Cardiac muscle cell (in vitro differentiated cells and primary cell): Measurements from ENCODE around the gene HIVEP3. TPM values are rescaled to one million over a fixed set of nuclear protein-coding genes. Genes with fewer than 3 reads are reported as not detected.

Source experiments
- DNase-seq, 2 donors: peaks; one replicate each; pipeline versions ENCODE4 v3.0.0 to v3.0.0-alpha.2; 2010 to 2017; ENCODE audit warnings: low read depth in 1 of 2, low spot score in 1 of 2
- H3K27ac ChIP-seq: fragments of 200-600 bp; sonication (generic); 2 replicates; pipeline ENCODE4 v1.5.1; 2016
- H3K27me3 ChIP-seq: fragments of 200-600 bp; sonication (generic); 2 replicates; pipeline ENCODE4 v1.6.0; 2016; ENCODE audit warnings: control low read depth
- H3K36me3 ChIP-seq: fragments of 200-600 bp; sonication (generic); 2 replicates; pipeline ENCODE4 v1.5.1; 2016; ENCODE audit warnings: control low read depth
- H3K4me1 ChIP-seq: fragments of 200-600 bp; sonication (generic); 2 replicates; pipeline ENCODE4 v1.8.1; 2017; ENCODE audit warnings: low read depth, mild to moderate bottlenecking, mixed run types
- H3K4me3 ChIP-seq: fragments of 200-600 bp; sonication (generic); 2 replicates; pipeline ENCODE4 v1.5.1; 2016; ENCODE audit warnings: mild to moderate bottlenecking
- H3K9me3 ChIP-seq: fragments of 200-600 bp; sonication (generic); 2 replicates; pipeline ENCODE4 v1.5.1; 2017; ENCODE audit warnings: low read depth, mild to moderate bottlenecking, control low read depth
- CTCF ChIP-seq: IDR thresholded peaks from 2 replicates; pipeline ENCODE4 v1.5.1; 2012; ENCODE audit warnings: low read depth, mild to moderate bottlenecking, low read length
- polyA plus RNA-seq: library from polyadenylated mRNA; unstranded; fragments of >200 nt; fragmentation: Nextera tagmentation; extraction: Ambion mirVana; gene quantifications from 2 replicates; pipeline ENCODE4 v1.2.1, GENCODE V29; 2016
- total RNA-seq: library from RNA; depleted of rRNA; stranded (reverse); fragments of >200 nt; gene quantifications from 2 replicates; pipeline ENCODE4 v1.2.3, GENCODE V29; 2016

The HIVEP3 gene
- total and polyA plus RNA-seq, 2 experiments from 2014 or later, result 0.42 to 0.62 TPM

GRCh38 chr1:41679531-41679930 is 239.2 kb downstream of the HIVEP3 start:
- no peak overlapping the region for H3K4me3 ChIP-seq
- H3K27ac ChIP-seq, result no peak overlapping the region
- no peaks in the 10 kb centered on the region for H3K4me1 ChIP-seq

DNA sequence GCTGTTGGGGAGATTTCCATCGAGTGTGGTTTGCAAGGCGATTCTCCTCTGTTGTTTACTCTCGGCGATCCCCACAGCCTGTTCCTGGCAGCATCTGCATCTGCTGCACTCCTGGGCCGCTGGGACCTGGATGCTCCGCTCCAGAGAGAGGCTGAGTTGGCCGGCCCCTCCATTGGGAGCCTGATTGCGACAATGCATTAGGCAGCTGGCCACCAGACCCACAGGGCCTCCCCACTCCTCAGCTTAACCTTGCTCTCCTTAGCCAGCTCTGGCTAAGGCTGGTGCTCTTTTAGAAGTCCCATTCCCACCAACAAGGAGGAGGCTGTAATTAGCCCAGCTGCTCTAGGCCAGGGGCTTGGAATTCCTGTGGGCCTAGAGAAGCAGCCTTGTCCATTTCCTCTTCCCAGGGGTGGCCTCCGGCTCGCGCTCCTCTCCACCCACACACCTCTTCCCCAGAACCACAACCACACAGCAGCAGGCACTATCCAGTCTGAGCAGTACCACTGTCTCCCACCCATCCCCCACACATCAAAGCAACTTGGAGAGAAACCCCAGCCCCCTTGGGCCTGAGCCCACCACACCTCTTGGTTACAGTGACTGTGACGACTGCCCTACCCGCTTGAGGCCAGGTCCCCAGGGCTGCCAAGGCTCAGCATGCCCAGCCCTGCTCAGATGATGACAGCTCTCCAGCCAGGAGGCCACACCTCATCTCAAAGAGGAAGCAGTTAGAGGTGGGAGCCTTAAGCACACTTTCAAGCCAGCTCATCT is 240.4 kb downstream of the HIVEP3 start:
- DNase-seq, result peak in 1 of 2 donors; percentile 74
- no peak for TF ChIP-seq CTCF
- no peak overlapping the region for H3K27ac ChIP-seq
- no peaks in the 10 kb centered on the region for H3K4me1 ChIP-seq
- H3K36me3 ChIP-seq, result no peaks in the 10 kb centered on the region
- H3K9me3 ChIP-seq, result no peaks in the 10 kb centered on the region
- H3K27me3 ChIP-seq, result no peaks in the 10 kb centered on the region
- no peak overlapping the region for H3K4me3 ChIP-seq

More at GRCh38 chr1:41679531-41679930, 239.2 kb downstream of the HIVEP3 start:
- DNase-seq, result no peak
- no peak for TF ChIP-seq CTCF
- H3K9me3 ChIP-seq, result no peaks in the 10 kb centered on the region
- no peaks in the 10 kb centered on the region for H3K36me3 ChIP-seq
- no peaks in the 10 kb centered on the region for H3K27me3 ChIP-seq

GRCh38 chr1:41677620-41678019 is 241.1 kb downstream of the HIVEP3 start:
- no peak for TF ChIP-seq CTCF

DNA sequence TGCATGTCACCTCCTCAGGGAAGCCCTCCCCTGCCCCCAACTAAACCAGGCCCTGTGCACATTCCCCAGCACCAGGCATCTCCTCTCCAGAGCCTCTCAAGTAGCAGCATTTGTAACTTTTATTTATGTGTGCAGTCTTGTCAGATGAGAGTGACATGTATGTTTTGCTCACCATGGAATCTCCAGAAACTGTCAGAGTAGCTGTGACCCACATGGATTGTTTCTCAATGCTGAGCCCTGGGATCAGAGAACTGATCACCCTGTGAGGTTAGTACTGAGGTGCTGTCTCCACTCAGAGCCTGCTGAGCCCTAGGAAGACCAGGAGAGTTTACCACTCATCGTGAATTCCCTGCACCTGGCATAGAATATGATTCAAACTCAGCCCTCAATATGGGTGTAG is 243.3 kb downstream of the HIVEP3 start:
- DNase-seq, result no peak
- no peaks in the 10 kb centered on the region for H3K4me1 ChIP-seq
- no peak for TF ChIP-seq CTCF
- H3K27ac ChIP-seq, result no peak overlapping the region
- H3K4me3 ChIP-seq, result no peak overlapping the region
- no peaks in the 10 kb centered on the region for H3K36me3 ChIP-seq
- no peaks in the 10 kb centered on the region for H3K9me3 ChIP-seq
- no peaks in the 10 kb centered on the region for H3K27me3 ChIP-seq

More at GRCh38 chr1:41677620-41678019, 241.1 kb downstream of the HIVEP3 start:
- H3K27me3 ChIP-seq, result no peaks in the 10 kb centered on the region
- no peaks in the 10 kb centered on the region for H3K36me3 ChIP-seq
- DNase-seq, result no peak
- no peaks in the 10 kb centered on the region for H3K4me1 ChIP-seq
- no peaks in the 10 kb centered on the region for H3K9me3 ChIP-seq
- H3K4me3 ChIP-seq, result no peak overlapping the region
- no peak overlapping the region for H3K27ac ChIP-seq

DNA sequence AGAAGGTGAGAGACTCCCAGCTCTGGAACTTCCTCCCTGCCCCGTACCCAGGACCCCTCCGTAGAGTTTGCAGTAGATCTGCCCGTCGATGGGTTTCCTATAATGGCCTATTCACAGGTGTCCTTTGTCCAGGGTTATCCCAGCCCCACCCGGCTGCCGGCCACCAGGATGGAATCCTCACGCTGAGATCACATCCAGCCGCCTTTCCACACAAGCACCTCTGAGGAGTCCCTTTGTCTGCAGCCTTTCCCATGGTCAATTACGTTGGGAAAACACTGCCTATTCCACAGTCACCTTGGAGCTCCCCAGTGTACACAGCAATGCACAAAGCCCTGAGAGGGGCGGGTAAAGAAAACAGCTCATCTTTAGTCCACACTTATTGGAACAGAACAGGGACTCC is 244.2 kb downstream of the HIVEP3 start:
- no peak for DNase-seq
- H3K27ac ChIP-seq, result no peak overlapping the region
- no peak for TF ChIP-seq CTCF
- no peaks in the 10 kb centered on the region for H3K27me3 ChIP-seq
- H3K4me3 ChIP-seq, result no peak overlapping the region
- H3K9me3 ChIP-seq, result no peaks in the 10 kb centered on the region
- H3K36me3 ChIP-seq, result no peaks in the 10 kb centered on the region
- no peaks in the 10 kb centered on the region for H3K4me1 ChIP-seq
